HG02623 (cell line): ENCODE measurements around the gene OR10H1.
"Not testable (repeated sequence)": the region's sequence is repeated elsewhere in the genome, so short reads cannot be mapped to it uniquely, and the experiment has no call there.

Experiments used
- ATAC-seq: cut with Tn5 transposase; IDR thresholded peaks from one replicate; pipeline ENCODE4 v1.9.1; 2021; ENCODE audit warnings: moderate library complexity; ENCODE audit not compliant: unreplicated experiment

Gene OR10H1

GRCh38 chr19:15776264-15776663 is 39.2 kb downstream of the OR10H1 start:
- no peak for ATAC-seq

GRCh38 chr19:15775249-15775648 is 40.2 kb downstream of the OR10H1 start:
- no peak for ATAC-seq

GRCh38 chr19:15774159-15774558 is 41.3 kb downstream of the OR10H1 start:
- ATAC-seq, result not testable (repeated sequence)

- no peak for ATAC-seq
These were observed 45.9 kb downstream of the OR10H1 start for GRCh38 chr19:15769586-15769985.

GRCh38 chr19:15759962-15760565 is 55.4 kb downstream of the OR10H1 start:
- no peak for ATAC-seq

GRCh38 chr19:15758379-15758778 is 57.1 kb downstream of the OR10H1 start:
- ATAC-seq, result no peak
